ENCODE data around the gene ZNF282. TPM values are rescaled to one million over a fixed set of nuclear protein-coding genes. Genes with fewer than 3 reads are reported as not detected.

ZNF282 gene
- total and polyA plus RNA-seq, 9 of the 15 experiments (the other 6 are each of a cell fraction or from before 2014, with no cell fraction given), result 0.76 to 58.6 (median 17.4) TPM

DNA sequence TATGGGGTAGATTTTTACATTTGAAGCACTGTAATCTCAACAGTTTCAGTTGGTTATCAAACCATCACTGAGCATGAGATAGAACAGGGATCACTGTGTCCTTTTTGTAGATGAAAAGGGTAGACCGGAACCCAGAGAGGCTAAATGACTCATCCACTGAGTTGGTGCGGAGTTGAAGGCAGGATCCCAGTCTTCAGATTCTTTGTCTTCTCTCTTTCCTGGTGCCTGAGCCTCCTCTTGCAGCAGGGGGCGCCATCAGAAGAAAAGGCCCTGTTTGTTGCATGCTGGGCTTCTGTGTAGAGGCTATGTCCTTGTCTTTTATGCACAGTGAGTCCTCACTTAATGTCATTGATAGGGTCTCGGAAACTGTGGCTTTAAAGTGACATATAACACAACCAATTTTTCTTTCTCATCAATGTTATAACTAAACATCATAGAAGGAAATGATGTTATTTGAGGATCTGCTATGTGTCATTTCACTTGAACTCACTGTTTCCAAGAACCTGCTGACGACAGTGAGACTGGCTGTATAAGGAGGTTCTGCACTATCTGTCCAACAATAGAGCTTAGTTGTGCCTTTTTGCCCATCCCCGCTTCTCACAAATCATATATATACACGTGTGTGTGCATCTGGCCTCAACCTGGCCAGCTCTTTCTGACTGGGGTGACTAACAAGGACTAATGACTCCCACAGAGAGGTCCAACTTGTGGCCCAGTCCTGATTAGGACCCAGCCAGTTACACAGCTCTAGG lies 14.3 kb downstream of the ZNF282 start (continued):
- no peak for TF ChIP-seq TEAD4 (IDR thresholded peaks at IDR 0.05; ENCODE audit: low read length)
- TF ChIP-seq TEAD4 (CRISPR knock-in tag; IDR thresholded peaks at IDR 0.05; ENCODE audit: borderline replicate concordance), result no peak
- TF ChIP-seq ZNF717 (CRISPR knock-in tag; IDR thresholded peaks at IDR 0.05), result no peak
- peak; percentile 64; the same call in 1 of the 2 replicates for TF ChIP-seq LCOR (CRISPR knock-in tag; IDR thresholded peaks at IDR 0.05)
- TF ChIP-seq MAFF (IDR thresholded peaks at IDR 0.05; ENCODE audit: low read length), result no peak
- no peak for TF ChIP-seq ZBTB8A (IDR thresholded peaks at IDR 0.05; ENCODE audit: partially characterized antibody)
- no peak for TF ChIP-seq ZNF324 (CRISPR knock-in tag; IDR thresholded peaks at IDR 0.05)
- peak; percentile 74 for TF ChIP-seq ETV1 (tag; conservative IDR thresholded peaks at IDR 0.05; ENCODE audit: low read depth)
- TF ChIP-seq, protein P1, sequence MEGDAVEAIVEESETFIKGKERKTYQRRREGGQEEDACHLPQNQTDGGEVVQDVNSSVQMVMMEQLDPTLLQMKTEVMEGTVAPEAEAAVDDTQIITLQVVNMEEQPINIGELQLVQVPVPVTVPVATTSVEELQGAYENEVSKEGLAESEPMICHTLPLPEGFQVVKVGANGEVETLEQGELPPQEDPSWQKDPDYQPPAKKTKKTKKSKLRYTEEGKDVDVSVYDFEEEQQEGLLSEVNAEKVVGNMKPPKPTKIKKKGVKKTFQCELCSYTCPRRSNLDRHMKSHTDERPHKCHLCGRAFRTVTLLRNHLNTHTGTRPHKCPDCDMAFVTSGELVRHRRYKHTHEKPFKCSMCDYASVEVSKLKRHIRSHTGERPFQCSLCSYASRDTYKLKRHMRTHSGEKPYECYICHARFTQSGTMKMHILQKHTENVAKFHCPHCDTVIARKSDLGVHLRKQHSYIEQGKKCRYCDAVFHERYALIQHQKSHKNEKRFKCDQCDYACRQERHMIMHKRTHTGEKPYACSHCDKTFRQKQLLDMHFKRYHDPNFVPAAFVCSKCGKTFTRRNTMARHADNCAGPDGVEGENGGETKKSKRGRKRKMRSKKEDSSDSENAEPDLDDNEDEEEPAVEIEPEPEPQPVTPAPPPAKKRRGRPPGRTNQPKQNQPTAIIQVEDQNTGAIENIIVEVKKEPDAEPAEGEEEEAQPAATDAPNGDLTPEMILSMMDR (IDR thresholded peaks at IDR 0.05 in 2 of 3, conservative IDR thresholded peaks at IDR 0.05 in 1 of 3; ENCODE audit: insufficient read depth in 2 of 3, low read depth in 1 of 3, low read length in 3 of 3), result peak; percentile 82 to 95 (median 84)
- peak; percentile 57; the same call in 1 of the 2 replicates for TF ChIP-seq DPF2 (IDR thresholded peaks at IDR 0.05)
- 0 out of 2 replicates have a peak, but pooled peaks have one; percentile 59 for TF ChIP-seq ZNF143 (CRISPR knock-in tag; IDR thresholded peaks at IDR 0.05)
- TF ChIP-seq ZNF175 (CRISPR knock-in tag; IDR thresholded peaks at IDR 0.05; ENCODE audit: low read depth), result no peak
- TF ChIP-seq NFXL1 (CRISPR knock-in tag; IDR thresholded peaks at IDR 0.05), result no peak
- peak; percentile 41; the same call in 1 of the 2 replicates for TF ChIP-seq ZNF445 (CRISPR knock-in tag; IDR thresholded peaks at IDR 0.05; ENCODE audit: low read depth)
- peak; percentile 5 for TF ChIP-seq PRDM10 (IDR thresholded peaks at IDR 0.05; ENCODE audit: partially characterized antibody)
- TF ChIP-seq, protein P2, sequence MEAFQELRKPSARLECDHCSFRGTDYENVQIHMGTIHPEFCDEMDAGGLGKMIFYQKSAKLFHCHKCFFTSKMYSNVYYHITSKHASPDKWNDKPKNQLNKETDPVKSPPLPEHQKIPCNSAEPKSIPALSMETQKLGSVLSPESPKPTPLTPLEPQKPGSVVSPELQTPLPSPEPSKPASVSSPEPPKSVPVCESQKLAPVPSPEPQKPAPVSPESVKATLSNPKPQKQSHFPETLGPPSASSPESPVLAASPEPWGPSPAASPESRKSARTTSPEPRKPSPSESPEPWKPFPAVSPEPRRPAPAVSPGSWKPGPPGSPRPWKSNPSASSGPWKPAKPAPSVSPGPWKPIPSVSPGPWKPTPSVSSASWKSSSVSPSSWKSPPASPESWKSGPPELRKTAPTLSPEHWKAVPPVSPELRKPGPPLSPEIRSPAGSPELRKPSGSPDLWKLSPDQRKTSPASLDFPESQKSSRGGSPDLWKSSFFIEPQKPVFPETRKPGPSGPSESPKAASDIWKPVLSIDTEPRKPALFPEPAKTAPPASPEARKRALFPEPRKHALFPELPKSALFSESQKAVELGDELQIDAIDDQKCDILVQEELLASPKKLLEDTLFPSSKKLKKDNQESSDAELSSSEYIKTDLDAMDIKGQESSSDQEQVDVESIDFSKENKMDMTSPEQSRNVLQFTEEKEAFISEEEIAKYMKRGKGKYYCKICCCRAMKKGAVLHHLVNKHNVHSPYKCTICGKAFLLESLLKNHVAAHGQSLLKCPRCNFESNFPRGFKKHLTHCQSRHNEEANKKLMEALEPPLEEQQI (IDR thresholded peaks at IDR 0.05), result 0 out of 2 replicates have a peak, but pooled peaks have one; percentile 16
- peak; percentile 50; the same call in 1 of the 2 replicates for TF ChIP-seq FOXP1 (CRISPR knock-in tag; IDR thresholded peaks at IDR 0.05)
- TF ChIP-seq KLF16 (IDR thresholded peaks at IDR 0.05), result no peak
- peak; percentile 54; the same call in 1 of the 2 replicates for TF ChIP-seq ARID1B (IDR thresholded peaks at IDR 0.05)
